Fibroblast of gingiva (primary cell): ENCODE results near the gene PTPRG.
A peak's percentile ranks its signal among the peaks of the same experiment; 100 is the strongest.

ENCODE experiments used
- DNase-seq: peaks from one replicate; pipeline ENCODE4 v3.0.0-alpha.2; 2011; ENCODE audit warnings: low read depth

The PTPRG gene

DNA sequence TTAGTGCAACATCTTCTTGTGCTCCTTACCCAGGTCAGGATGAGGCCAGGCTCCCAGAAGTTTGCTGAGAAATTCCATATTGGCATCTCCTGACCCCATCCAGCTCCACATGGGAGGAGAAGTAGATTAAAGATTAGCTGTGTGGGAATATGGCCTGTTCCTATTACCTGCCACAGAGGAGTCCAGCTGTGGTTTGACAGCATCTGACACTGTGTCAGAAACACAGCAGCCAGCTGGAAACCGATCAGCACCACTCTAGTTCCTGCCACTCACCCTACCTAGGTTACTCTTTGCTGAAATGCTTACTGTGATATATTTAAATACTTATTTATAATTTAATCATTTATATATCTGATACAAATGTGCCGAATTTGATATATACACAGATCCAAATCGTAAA lies 551.7 kb downstream of the PTPRG start:
- DNase-seq = no peak

GRCh38 chr3:62114763-62115162 lies 553.4 kb downstream of the PTPRG start:
- DNase-seq = no peak

GRCh38 chr3:62117903-62118548 lies 556.7 kb downstream of the PTPRG start:
- no peak for DNase-seq

DNA sequence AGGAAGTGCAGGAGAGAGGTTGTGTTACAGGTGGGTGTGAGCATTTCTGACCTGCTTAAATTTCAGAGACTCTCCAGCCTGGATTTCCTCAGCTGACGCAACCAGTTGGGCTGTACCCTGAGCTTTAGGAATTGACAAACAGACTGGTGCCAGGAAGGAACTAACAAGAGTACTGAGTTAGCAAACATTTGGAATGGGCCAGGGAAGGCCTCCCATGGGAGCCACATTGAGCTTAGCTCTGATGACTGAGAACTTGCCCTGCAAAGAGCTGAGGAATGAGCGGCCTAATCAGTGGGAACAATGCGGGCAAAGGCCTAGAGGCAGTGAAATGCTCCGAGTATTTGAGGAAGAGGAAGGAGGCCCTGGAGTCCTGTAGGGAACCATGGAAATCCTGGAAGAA lies 557.8 kb downstream of the PTPRG start:
- DNase-seq = peak; percentile 84

GRCh38 chr3:62122819-62123218 lies 561.4 kb downstream of the PTPRG start:
- DNase-seq = no peak

DNA sequence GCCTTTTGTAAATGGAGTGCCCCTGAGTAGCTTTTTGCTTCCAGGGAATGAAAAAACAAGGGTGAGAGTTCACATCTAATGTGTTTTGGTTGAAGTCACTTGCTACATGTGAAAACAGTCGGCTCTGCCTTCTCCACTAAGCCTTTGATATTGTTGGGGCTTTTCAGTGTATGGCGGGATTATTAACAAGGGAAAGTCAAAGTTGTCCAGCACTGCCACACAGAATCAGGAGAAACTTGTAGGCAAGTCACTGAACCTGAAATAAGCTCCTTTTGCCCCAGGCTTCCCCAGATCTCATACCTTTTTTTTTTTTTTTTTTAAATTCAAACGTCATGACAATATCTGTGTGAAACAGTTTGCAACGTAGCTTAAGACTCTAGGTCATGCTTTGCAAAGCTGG lies 564.0 kb downstream of the PTPRG start:
- no peak for DNase-seq

- no peak for DNase-seq
These were observed 565.7 kb downstream of the PTPRG start for GRCh38 chr3:62127116-62127515.

DNA sequence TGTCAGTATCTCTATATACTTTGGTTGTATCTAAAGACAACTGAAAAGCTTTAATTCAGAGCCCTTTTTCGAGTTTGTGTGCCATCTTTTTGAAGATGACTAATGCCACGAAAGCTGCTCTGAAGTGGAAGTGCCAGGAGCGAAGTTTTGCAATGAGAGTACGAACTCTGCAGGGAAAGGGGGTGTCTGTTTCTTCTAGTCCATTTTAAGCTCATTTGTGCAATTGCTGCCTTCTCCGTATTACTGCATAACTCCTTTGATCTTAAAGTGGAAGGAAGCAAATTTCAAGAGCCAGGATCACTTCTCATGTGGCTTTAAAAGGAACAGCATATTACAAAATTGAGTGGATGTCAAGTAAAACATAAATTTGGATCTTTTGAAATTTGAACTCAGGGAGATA lies 566.7 kb downstream of the PTPRG start:
- peak; percentile 94 for DNase-seq

GRCh38 chr3:62128681-62129080 lies 567.3 kb downstream of the PTPRG start:
- DNase-seq = no peak

GRCh38 chr3:62131050-62131449 lies 569.7 kb downstream of the PTPRG start:
- DNase-seq = no peak

DNA sequence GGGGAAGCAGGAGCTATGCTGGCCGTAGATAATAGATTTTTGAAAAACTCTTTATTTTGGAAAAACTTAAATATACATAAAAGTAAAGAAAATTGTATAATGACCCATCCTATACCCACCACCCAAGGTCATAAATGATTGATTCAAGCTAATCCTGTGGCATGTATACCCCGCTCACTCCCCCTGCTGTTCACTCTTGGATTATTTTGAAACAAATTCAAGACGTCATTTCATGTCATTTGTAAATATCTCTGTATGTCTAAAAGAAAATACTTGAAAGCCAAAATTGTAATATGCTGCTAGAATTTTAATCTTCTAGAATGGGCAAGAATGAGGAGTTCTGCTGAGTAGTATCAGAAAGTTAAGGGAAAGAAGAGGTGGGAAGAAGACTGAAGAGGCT lies 570.2 kb downstream of the PTPRG start:
- no peak for DNase-seq

GRCh38 chr3:62132027-62132602 lies 570.7 kb downstream of the PTPRG start:
- DNase-seq = peak; percentile 21

DNA sequence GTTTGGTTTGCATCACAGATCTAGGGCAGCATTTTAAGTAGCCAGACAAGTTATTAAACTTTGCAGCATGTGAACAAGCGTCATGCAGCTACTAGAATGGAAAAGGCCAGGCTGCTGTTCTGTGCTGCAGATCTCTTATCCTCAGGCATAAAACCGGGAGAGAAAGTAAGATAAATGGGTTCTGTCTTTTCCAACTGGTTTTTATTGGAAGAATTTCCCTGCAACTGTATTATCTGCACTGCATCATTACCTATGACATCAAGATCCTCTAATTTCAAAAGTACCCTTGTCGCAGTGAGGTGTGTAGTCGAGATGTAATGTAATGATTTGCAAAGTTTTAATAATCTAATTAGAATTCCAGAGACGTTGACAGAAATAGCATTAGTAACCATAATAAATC lies 571.6 kb downstream of the PTPRG start:
- no peak for DNase-seq

DNA sequence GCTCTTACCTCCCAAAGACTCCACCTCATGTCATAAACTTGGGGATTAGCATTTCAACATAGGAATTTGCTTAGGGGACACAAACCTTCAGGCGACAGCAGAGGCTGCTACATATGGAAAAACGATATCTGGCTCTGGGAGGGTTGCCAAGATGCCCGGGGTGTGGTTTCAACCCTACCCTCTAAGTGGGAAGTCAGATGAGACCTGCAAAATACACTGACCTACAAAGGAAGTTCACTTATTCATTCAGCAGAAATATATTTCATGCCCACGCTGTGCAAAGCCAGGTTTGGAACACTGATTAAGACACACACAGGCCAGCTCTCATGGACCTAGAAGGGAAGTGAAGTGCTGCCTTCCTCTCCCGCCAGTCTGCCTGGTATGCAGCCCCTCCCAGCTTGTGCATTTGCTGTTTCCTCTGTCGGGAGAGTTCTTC lies 572.7 kb downstream of the PTPRG start:
- DNase-seq = peak; percentile 25

GRCh38 chr3:62135741-62136140 lies 574.4 kb downstream of the PTPRG start:
- DNase-seq = no peak

DNA sequence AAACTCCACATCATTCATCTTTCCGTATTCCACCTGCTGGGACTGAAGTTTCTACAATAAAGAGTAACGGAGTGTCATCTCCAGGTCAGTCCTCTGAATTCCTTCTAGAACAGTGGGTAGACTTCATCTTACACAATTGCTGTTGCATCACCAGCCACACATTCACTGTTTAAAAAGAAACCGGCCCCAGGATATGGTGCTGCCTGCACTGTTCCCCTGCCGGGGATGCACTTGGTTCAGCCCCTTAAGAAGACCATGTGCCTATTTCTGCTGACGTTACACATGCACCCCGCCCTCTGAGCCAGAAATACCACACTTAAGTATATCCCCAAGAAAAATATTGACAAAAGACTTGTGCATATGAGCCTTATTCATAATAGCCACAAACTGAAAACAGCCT lies 578.6 kb downstream of the PTPRG start:
- peak; percentile 59 for DNase-seq

GRCh38 chr3:62142331-62143085 lies 581.1 kb downstream of the PTPRG start:
- DNase-seq = no peak

DNA sequence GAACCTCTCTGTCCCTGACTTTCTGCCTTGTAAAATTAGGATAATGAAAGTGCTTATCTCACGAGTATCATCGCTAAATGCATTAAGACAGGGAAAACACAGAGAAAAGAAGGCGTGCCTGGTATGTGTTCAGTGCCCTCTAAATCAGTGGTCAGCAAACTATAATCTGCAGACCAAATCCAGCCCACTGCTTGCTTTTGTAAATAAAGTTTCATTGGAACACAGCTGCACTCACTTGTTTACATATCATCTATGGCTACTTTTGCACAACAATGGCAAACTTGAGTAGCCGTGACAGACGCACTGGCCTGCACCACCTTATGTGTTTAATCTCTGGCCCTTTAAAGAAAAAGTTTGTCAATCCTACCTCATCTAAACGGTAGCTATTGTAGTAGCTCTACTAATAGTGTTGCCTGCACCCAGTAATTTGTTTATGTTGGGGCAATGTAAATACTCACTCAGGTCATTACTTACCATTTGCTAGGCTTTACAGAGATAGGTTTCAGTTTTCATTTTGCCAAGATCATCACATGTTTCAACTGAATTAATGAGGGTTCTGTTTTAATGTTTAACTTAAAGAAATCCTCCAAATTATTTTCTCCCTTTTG lies 582.6 kb downstream of the PTPRG start:
- no peak for DNase-seq

GRCh38 chr3:62144482-62144881 lies 583.1 kb downstream of the PTPRG start:
- no peak for DNase-seq

- no peak for DNase-seq
These were observed 583.9 kb downstream of the PTPRG start for GRCh38 chr3:62145086-62145757.

DNA sequence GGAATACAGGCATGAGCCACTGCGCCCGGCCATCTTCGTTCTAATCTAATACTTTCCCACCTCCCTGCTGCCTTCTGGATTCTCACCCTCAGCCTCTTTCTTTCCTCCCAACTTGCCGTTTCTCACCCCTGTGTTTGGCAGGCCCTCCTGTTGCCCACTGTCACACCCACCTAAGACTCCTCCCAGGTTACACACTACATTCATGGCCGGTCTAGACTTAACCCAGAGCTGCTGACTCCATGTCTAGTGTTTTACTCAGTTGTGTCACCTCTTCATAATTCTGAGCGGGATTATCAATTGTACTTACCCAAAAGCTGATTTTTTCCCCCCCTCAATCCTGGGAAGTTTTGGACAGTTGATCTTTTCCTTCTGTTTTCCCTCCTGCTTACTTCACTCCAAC lies 588.2 kb downstream of the PTPRG start:
- DNase-seq = no peak

GRCh38 chr3:62149962-62150361 lies 588.6 kb downstream of the PTPRG start:
- DNase-seq = peak; percentile 61
